WI38 (cell line): ENCODE results near the gene SLC26A4.
"Not testable (repeated sequence)": the region's sequence is repeated elsewhere in the genome, so short reads cannot be mapped to it uniquely, and the experiment has no call there.

Source experiments
- H3K4me3 ChIP-seq: 2 replicates; pipeline ENCODE4 v1.5.1; 2011; ENCODE audit warnings: low read depth, mild to moderate bottlenecking, control low read depth, low read length
- TF ChIP-seq, protein P1 (sequence below): IDR thresholded peaks from 2 replicates; pipeline ENCODE4 v1.5.1; 2012; ENCODE audit warnings: low read depth, mild to moderate bottlenecking, control low read depth, low read length

The SLC26A4 gene

DNA sequence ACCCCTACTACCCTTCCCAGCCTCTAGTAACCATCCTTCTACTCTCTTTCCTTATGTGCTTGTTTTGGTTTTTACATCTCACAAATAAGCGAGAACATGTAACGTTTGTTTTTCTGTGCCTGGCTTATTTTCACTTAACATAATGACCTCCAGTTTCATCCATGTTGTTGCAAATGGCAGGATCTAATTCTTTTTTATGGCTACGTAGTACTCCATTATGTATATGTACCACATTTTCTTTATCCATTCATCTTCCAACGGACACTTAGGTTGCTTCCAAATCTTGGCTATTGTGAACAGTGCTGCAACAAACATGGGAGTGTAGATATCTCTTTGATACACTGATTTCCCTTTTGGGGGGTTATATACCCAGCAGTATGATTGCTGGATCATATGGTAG lies 33.6 kb upstream of the SLC26A4 start:
- TF ChIP-seq, protein P1, sequence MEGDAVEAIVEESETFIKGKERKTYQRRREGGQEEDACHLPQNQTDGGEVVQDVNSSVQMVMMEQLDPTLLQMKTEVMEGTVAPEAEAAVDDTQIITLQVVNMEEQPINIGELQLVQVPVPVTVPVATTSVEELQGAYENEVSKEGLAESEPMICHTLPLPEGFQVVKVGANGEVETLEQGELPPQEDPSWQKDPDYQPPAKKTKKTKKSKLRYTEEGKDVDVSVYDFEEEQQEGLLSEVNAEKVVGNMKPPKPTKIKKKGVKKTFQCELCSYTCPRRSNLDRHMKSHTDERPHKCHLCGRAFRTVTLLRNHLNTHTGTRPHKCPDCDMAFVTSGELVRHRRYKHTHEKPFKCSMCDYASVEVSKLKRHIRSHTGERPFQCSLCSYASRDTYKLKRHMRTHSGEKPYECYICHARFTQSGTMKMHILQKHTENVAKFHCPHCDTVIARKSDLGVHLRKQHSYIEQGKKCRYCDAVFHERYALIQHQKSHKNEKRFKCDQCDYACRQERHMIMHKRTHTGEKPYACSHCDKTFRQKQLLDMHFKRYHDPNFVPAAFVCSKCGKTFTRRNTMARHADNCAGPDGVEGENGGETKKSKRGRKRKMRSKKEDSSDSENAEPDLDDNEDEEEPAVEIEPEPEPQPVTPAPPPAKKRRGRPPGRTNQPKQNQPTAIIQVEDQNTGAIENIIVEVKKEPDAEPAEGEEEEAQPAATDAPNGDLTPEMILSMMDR, result no peak

DNA sequence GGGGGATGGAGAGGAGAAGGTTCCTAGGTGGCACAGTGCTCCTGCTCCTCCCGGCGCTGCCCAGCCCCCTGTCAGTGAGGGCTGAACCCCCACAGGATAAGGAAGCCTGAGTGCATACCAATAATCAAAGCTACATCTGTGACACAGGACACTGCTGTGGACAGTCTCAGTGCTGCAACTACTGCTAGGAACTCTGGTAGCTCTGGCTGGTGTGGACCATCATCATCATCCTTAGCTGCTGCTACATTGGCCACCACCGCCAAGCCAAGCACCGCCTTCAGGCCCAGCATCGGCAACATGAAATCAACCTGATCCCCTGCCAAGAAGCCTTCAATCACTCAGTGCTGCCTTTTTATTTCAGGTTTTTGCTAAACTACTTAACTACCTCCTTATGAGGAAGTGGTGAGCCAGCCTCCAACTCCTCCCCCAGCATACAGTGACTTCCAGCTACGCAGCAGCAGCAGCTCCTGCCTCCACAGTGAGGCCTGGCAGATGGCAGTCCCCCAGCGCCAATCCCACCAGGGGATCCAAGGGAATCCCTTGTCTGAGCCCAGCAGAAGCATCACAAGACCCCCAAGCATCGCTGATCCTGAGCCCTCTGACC lies 32.1 kb upstream of the SLC26A4 start:
- no peak overlapping the region for H3K4me3 ChIP-seq
- TF ChIP-seq, protein P1, result no peak

More for the DNA sequence above, 33.6 kb upstream of the SLC26A4 start:
- H3K4me3 ChIP-seq, result no peak overlapping the region

DNA sequence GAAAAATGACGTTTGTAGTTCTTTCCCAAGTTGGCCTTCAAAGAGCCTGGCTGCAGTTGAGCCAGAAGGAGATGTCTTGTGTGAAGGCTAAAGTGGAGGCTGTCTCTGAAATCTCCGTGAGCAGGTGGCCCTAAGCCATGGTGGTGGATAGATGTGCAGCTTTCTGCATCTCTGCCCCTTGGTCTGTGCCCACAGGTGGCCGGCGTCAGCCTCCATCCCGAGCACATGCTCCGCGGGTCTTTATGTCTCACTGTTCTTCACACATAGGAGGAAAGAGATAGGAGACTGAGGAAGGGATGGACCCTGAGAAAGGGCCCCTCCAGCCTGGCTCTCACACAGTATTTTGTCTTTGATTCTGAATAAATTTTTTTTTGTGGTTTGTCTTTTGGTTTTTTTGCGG lies 30.3 kb upstream of the SLC26A4 start:
- H3K4me3 ChIP-seq, result no peak overlapping the region
- TF ChIP-seq, protein P1, result no peak

DNA sequence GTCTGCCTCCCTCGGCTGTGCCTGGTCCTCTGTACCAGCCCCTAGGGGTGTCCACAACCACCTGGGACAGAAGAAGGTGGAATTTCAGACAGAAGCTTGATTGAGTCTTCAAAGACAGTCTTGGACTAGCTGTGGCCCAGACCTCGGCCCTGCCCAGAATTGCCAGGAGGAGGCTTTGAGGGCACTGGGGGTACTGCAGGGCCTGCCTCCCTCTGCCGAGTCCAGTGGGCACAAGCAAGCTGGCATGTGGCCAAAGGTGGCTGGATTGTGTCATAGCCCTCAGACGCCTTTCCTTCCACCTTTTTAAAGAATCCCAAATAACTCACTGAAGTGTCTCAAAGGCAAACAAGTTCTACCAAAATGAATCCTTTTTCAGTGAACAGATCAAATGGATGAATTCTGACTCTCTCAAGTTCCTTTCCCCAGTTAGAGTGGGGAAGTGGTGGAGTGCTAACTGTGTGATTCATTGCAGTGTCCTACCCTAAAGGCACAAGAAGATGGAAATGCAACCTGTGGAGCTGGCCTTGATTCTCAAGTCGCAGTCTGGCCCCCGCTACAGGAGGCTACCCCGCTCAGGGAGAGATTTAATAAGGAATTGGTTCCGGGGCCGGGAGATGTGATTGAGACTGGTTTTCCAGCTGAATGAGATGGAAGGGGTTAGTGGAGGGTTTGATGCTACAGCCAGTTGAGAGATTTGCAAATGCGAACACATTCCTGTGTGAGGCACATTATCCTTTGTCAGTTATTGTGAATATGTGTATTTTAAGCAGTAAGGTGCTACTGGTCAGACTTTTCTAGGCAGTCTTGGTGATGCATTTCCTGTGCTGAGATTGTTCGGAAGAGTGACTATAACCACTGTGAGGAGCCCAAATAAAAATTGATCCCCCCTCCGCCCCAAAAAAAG lies 28.8 kb upstream of the SLC26A4 start:
- TF ChIP-seq, protein P1, result no peak
- no peak overlapping the region for H3K4me3 ChIP-seq

DNA sequence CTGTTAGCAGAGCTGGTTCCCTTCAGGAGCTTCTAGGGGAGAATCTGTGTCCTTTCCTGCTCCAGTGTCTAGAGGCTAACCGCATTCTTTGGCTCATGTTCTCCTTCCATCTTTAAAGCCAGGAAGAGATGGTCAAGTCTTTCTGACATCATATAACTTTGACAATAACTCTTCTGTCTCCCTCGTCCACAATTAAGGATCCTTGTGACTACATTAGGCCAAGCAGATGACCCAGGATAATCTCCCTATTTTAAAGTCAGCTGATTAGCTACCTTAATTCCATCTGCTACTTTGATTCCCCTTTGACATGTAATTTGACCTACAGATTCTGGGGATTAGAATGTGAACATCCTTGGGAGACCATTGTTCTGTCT lies 28.1 kb upstream of the SLC26A4 start:
- TF ChIP-seq, protein P1, result no peak
- H3K4me3 ChIP-seq, result no peak overlapping the region

DNA sequence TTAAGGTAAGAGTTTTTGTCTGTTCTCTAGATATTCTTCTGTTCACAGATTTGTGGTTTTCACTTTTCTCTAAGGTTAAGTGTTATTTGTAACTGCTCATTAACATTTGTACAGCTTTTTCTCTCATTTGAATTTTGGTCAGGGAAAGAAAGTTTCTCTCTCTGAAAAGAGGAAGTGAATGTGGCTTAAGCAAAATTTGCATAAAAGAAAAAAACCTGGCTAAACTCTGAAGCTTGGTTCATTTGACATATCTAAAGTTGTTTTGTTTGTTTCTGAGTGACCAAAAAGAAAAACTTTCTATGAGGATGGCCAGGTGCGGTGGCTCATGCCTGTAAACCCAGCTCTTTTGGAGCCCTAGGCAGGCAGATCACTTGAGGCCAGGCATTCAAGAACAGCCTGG lies 22.0 kb upstream of the SLC26A4 start:
- TF ChIP-seq, protein P1, result no peak
- H3K4me3 ChIP-seq, result no peak overlapping the region

DNA sequence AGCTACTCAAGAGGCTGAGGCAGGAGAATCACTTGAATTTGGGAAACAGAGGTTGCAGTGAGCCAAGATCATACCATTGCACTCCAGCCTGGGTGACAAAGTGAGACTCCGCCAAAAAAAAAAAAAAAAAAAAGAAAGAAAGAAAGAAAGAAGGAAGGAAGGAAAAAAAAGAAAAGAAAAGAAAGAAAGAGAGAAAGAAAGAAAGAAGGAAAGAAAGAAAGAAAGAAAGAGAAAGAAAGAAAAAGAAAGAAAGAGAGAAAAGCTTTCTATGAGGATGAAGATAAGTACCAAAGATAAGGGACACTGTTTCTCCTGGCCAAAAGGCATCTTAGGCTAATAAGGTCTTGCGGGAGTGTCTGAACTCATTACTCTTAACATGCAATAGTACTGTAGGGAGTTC lies 21.6 kb upstream of the SLC26A4 start:
- H3K4me3 ChIP-seq, result not testable (repeated sequence)
